HG02588 (cell line): ENCODE measurements around the gene SMIM9.
"Not testable (repeated sequence)": the region's sequence is repeated elsewhere in the genome, so short reads cannot be mapped to it uniquely, and the experiment has no call there.

ENCODE experiments used
- ATAC-seq: cut with Tn5 transposase; IDR thresholded peaks from one replicate; pipeline ENCODE4 v1.9.1; 2021; ENCODE audit warnings: mild to moderate bottlenecking, moderate library complexity; ENCODE audit not compliant: unreplicated experiment

The SMIM9 gene

DNA sequence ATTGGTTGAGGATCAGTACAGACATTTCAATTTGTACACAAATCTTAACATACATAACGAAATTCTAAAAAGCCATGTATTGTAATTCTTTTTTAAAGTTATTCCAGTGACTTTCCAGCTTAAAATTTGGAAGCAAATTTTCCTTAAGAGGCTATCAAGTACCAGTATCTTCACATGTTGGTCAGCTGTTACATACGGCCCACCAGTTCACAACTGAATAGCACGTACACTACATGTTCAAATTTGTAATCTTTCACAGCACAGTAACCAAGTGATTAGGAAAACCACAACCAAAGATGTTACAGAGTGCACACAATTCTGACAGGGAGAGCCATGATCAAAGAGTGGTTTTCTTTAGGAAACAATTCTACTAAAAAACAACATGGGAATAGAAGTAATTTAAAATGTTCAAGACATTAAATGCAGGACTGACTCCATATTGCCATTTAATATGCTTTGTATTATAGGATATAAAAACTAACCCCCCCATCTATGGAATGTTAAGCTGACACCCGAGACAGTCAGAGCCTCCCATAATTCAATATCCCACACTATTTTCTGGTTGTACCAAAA lies 18.1 kb downstream of the SMIM9 start:
- ATAC-seq, result not testable (repeated sequence)

DNA sequence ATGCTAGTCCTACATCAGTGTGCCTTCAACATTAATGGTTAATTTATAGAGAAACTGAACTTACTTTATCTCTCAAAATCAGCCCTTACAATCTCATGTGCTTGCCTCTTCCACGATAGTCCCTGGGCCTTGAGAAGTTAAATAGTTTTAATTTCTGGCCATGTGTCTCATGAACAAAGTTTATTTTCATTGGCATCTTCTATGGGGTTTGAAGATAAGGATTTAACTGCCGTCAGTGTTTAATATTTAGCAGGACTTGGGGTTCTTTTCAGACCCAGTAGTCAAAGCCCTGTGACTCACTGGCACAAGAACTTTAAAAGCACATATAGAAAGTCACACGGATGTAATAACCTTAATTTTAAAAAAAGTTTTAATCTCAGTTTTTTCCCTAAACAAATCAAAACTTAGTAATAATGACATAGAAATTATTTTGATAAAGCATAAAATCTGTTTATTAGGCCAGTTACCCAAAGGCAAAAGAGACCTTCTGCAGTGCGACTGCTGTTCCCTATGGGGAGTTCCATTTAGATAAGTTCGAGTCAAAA lies 19.1 kb downstream of the SMIM9 start:
- no peak for ATAC-seq

DNA sequence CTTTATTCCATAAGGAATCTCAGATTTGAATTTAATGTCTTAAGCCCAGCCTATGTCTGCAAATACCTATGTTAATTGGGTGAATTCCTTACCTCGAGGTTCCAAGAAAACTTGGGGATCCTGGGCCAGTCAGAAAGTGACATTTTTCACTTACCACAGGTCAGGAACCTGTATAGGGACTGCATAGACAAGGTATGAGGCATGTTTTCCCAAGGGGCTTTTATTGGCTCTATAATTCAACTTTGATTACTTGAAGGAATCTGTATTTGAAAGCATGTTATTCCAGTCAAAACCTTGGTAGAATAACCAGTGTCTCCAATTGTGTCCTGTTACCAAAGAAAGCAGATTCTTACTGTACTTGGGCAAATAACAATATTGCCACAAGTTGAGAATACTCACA lies 20.7 kb downstream of the SMIM9 start:
- ATAC-seq, result no peak

DNA sequence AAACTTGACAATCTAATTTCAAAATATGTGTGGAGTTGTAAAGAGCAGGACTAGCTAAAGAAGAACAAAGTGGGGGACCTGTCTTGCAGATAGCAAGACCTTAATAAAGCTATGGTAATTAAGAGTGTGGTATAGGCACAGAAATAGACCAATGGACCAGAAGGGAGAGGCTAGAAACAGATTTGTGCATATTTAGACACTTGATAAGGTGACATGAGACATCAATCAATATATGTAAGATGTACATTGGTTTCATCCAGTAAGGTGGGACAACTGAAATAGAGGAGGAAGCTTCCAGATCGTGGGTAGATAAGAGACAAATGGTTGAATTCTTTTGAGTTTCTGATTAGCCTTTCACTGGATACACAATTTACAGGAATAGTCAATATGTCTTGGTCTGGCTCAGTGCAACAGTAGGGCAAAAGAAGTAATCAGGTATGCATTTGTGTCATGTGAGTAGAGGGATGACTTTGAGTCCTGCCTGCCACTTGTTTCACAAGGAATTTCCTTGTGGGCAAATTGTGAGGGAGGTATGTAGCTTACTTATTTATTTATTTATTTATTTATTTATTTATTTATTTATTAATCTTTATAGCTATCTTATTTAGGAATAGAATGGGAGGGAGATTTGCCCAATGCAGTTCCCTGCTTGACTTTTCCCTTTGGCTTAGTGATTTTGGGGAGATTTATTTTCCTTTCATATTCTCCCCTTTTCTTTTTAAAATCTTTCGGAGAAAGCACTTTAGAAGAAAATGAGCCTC lies 21.9 kb downstream of the SMIM9 start:
- ATAC-seq, result no peak

DNA sequence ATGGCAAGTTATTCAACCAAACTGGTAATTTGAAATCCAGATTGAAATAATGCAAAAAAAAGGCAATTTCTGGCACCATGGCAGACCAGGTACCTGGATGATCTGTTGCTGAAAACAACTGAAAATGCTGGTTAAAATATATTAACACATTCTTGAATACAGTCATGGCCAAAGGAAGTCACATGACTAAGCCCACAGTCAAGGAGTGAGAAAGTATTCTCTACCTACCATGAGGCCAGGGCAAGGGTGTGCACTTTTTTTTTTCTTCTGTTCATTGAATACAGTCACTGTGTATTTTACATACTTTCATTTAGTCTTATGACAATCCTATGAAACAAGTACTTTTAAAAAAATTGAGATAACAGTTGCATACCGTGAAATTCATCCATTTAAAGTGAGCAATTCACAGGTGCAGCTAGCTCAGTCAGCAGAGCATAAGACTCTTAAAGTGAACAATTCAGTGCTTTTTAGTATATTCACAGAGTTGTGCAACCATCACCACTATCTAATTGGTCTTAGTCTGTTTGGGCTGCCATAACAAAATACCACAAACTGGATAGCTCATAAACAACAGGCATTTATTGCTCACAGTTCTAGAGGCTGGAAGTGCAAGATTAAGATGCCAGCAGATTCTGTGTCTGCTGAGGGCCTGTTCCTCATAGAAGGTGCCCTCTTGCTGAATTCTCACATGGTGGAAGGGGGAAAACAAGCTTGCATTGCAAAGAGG lies 24.4 kb downstream of the SMIM9 start:
- no peak for ATAC-seq

DNA sequence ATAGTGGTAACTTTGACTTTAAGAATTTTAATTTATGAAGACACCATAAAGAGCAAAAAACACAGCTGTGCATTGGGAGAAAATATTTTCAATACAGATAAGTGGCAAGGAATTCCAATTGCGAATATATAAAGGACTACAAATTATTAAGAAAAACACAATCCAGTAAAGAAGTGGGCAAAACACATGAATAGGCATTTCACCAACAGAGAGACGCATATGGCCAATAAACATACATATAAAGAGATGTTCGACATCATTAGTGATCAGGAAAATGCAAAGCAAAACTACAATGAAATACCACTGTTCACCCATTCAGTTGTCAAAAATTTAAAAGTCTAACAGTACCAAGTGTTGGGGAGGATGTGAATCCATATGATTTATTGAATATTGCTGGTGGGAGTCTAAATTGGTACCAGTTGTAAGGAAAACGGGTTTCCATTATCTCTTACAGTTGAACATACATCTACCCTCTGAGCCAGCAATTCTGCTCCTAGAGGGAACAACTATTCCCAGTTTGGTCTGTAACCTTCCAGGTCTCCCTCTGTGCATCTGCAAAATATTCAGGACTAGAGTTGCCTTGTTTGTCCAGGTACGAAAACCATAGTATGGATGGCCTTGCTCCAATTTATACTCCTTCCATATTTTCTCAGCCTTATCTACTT lies 27.5 kb downstream of the SMIM9 start:
- no peak for ATAC-seq

DNA sequence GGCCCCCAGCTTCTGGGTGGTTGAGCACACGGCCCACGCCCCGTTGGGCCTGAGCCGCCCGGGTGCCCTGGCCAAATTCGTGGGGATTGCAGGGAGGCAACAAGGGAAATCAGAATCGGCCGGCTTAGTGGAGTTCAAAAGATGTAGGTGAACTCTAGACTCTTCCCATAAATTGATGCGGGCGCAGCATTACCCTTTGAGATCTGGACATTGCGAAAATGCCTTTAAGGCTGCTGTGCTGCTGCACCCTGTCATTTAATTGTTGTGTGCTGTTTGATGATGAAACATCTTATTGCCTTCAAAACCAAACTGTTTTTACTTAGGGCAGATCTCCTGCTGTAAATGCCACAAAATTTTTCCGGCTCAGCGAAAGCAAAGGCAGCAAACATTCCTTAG lies 28.8 kb downstream of the SMIM9 start:
- no peak for ATAC-seq

DNA sequence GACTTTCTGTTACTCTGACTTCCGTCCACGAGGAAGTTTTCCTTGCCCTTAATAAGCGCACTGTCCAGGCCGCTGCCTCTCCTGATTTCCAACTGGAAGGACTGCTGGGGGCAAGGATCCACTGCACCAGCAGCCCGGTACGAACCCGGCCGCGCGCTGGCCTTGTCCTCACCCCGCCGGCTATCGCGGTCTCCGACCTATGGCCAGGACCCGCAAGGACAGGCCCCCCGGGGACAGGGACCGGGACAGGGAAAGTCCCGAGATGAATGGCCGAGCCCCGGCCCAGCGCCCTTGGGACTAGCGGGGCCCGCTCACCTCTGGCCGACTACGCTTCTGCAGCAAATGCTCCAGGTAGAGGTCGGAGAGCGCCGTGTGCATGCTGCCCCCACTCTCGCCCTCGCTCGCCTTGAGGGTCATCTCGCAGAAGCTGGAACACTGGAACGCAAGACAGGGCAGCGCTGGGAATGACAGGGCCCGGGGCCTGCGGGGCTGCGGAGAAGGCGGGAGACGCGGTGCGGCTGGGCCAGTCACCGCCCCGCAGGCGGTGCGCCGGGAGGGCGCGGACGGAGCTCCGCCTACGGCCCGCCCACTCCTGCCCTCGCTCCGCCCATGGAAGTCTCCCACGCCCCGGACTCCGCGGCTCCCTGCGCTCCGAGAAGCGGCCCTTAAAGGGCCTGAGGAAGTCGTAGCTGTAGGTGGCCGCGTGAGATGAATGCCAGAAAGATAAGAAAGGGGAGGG lies 29.3 kb downstream of the SMIM9 start, which contains the start of gene MPP1:
MPP1 (minus strand) TSS at position 529 of the 739 bp plus-strand sequence; CDS start at position 417, 112 bp downstream.
- ATAC-seq, result peak; percentile 96

DNA sequence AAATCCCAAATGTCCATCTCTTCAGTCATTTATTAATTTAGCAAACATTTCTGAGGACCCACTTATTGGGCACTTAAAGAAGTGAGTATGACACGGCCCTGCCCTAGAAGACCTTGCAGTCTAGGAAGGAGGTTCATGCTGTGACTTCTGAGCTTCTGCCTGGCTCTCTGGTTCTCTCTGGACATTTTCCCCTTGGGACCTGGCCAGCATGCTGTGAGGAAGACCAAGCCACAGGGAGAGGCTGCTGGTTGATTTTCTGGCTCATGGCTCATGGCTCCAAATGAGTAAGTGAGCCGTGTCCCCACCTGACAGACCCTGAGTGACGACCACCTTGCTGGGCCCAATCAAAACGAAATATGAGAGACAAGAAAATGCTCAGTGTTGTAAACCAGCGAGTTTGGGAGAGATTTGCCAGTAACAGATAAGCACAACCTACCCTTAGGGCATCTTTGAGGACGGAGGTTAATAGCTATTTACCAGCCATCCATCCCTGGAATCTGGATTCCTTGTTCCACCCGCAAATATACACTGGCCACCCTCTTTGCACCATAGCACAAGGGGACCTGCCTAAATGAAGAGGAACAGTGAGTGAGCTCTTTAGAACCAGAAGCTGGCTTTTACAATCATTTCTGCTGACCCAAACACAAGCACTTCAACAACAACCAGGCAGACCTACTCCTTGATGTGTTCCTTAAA lies 30.1 kb downstream of the SMIM9 start:
- ATAC-seq, result no peak

DNA sequence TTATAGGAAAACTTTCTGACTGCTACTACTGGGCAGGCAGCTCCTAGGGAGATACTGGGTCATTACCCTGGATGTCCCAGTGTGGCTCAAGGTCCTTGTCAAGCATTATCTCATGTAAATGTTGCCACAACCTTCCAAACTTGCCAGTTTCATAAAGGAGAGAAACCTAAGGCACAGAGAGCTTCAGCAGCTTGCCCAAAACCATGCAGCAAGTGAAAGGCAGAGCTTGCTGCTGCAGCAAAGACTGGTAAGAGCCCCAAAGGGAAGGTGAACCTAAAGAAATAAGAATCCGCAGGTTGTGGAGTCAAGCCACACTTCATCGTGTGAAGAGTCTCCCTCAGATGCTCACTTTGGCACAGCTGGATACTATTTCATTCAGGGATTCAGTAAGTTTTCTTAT lies 31.5 kb downstream of the SMIM9 start:
- no peak for ATAC-seq

DNA sequence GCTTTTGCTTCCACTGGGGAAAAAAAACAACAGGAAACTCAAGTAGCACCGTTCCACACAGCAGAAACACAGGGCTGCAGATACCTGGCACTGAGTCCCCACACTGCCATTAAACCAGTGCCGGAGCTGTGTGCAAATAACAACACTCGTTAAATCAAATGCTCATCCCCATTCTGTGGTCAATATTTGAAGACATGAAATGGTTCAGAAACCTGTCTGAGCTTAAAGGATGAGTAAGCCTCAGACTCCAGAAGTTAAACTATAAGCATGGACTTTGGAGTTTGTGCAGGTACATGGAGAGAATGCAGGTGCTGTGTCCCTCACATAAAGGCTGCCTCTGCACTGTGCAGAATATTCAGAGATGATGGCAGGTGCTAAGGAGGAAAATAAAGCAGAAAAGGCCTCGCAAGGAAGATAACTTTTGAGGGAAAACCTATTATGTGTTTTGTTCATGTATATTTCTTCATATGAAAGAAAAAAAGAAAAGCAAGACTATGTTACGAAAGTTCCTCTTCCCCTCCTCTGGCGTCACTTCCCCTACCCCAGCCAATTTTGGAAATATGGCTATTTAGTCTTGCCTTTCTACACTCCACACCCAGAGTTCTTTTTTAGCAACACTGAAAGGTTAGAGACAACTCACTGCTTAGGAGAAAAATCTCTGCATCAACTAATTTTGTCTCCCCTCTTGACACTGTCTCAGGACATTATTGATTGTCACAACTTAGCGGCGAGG lies 33.8 kb downstream of the SMIM9 start:
- no peak for ATAC-seq

DNA sequence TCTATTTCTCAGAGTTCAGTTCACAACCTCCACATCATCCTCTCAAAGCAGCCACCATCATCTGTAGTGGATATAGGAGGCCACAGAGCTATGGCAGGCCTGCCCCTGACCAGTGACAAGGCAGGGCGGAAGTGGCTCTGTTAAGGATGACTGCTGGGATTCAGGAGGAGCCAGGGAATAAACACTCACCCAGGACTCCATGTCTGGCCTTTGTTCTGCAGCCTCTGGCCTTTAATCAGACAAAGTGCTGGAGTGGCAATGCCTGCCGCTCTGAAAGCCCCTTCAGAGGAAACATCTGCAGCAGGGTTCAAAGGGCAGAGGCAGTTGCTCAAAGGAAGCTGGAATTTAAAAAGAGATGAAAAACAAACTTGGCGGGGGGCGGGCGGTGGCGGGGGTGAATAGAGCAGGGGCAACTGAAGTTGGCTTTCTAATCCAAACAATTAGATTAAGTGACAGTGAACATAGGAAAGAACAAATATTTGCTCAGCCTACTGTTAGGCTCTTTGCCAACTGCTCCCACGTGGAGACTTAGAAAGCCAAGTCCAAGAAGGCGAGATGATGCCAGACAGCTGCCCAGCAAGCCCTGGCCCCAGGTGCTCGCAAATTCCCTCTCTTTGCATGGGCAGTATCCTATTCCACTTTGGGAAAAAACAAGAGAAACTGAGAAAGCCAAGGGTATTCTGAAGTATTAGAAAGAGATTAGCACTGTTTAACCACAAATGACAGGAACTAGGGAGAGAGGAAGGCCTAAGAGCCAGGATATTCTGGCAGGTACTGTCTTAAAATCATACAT lies 34.7 kb downstream of the SMIM9 start:
- ATAC-seq, result no peak

DNA sequence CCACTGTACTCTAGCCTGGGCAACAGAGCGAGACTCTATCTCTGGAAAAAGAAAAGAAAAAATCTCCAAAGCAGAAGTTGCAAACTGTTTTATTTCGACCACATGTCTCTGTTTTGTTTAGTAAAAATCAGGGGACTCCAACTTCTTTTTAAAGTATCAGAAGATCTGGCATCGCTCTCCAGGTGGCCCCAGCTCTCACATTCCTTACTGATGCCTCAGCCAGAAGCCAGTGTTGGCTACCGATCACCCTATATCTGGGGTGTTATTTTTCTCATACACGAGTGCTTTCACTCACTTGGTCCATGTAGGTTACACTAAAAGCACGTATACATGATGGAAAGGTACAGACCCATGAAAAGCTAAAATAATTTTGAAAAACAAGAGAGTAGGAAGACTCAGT lies 37.5 kb downstream of the SMIM9 start:
- no peak for ATAC-seq

DNA sequence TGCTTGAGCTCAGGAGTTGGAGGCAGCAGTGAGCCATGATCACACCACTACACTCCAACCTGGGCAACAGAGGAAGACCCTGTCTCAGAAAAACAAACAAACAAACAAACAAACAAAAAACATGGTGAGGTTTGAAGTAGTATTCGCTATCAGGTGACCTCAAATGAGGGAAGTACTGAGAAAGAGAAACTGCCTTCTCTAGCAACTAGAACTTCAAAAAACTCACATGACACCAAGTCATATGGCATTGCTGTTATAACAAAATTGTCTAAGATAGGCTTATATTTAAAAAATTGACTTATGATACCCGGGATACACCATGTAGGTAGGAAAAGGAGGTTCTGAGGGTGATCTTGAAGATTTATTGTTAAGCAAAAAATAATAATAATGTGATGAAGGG lies 39.4 kb downstream of the SMIM9 start:
- no peak for ATAC-seq

DNA sequence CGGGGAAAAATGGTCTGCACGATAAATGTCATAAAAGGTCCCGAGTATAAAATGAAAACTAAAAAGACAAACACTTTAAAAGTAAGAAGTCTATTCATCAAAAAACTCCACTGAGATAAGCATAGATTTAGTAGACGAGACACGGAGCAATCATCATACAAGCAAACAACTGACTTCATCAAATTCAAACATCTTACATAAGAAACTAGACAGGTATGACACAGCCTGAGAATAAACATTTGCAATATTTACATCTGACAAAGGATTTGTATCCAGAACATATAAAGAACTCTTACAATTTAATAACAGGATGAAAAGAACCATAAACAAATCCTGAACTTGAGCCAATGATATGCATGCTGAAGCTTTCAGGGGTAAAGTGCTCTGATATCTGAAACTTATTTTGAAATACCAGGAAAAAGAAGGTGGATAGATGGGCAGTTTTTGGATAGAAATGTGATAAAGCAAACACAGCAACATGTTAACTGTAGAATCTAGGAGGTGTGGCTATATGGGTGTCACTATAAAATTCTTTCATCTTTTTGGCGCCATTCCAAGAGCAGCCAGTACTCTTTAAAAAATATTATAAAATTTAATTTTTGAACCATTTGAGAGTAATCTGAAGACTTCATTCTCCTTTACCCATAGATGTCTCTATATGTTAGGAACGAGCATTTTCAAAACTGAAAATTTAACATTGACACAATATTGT lies 41.2 kb downstream of the SMIM9 start:
- no peak for ATAC-seq

DNA sequence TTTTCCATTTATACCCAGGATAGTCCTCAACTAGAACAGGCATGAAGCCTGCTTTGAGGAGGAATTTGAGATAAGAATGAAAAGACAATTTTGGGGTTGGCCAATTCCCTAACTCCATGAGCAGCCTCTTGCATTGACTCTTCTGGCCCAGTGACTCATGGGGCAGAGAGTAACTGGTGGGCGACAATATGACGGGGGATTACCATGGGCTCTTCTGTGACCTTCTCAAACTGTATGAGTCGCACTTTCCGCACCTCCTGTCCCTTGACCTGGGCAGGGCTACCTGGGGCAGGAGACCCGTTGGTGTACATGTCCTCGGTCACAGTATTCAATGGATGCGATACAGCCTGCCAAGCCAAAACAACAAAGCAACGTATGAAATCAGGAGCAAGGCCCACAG lies 42.5 kb downstream of the SMIM9 start:
- ATAC-seq, result no peak

DNA sequence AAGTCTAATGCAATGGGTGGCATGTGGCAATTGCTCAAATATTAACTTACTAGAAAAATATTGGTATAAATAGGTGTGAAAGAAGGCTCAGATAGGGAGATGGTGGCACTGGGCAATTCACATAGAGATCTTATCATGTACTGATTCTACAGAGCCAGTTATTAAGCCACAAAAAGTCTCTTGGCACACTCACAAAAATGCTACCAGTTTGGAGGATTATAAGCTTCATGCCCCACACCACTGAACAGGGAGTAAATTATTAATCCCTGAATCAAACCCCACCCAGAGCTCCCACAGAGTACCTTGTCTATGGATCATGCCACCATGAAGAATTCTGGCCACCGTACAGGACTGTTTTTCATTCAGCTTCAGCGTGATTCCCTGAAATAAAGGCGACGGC lies 43.0 kb downstream of the SMIM9 start:
- ATAC-seq, result no peak

DNA sequence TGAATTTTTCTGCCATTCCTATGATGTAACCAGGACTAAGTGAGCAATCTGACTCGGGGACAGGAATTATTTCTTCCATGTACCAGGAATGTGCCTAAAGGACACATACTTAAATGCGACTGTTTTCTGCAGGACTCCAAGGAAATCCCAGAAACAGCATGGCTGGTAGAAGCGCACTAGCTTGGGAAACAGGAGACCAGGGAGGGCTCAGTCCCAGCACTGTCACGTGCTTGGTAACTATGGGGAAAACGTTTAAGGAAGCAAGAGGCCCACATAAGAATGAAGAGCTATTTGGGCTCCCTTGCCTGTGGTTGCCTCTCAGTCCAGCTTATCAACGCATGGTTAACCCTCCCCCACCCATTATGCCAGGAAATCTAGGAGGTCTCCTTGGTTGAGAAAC lies 48.7 kb downstream of the SMIM9 start:
- ATAC-seq, result no peak
